ACHN (cell line): ENCODE measurements around the gene KIAA0513.

Experiments used
- DNase-seq: peaks from one replicate; pipeline ENCODE4 v3.0.0-alpha.2; 2015
- in situ Hi-C: cut with HindIII; loops from 2 replicates; pipeline ENCODE4 v1.10.0; 2017; ENCODE audit warnings: low sequenced_read_pairs, low pct_ligation_motif_present, low pct_unique_long_range_greater_than_20kb

The KIAA0513 gene

DNA sequence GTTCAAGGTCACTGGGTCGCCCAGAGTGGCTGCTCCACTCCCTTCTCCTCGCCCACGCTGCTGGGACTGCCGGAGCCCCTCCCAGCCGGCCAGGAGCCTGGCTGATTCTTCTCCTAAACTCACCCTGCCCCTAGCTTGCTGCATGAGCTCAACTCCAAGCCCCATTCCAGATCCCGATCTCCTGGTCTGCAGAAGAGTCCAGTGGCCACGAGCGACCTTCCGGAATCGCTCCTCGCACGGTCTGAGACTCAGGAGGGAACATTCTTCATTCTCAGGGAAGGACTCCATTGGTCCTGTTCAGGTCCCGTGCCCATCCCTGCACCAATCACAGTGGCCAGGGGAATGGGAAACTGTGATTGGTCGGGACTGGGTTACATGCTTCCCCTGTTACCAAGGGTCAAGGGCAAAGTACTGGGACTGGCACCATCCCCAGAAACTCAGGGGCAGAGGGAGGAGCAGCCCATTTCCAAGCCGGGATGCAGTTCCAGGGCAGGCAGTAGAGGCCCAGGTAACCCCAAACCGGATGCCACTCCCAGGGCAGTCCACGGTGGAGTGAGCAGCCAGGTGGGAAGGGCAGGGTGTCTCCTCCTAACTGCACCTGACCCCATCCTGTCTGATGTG lies 109.2 kb downstream of the KIAA0513 start:
- peak; percentile 18 for DNase-seq
- in situ Hi-C loops = no loop called here

DNA sequence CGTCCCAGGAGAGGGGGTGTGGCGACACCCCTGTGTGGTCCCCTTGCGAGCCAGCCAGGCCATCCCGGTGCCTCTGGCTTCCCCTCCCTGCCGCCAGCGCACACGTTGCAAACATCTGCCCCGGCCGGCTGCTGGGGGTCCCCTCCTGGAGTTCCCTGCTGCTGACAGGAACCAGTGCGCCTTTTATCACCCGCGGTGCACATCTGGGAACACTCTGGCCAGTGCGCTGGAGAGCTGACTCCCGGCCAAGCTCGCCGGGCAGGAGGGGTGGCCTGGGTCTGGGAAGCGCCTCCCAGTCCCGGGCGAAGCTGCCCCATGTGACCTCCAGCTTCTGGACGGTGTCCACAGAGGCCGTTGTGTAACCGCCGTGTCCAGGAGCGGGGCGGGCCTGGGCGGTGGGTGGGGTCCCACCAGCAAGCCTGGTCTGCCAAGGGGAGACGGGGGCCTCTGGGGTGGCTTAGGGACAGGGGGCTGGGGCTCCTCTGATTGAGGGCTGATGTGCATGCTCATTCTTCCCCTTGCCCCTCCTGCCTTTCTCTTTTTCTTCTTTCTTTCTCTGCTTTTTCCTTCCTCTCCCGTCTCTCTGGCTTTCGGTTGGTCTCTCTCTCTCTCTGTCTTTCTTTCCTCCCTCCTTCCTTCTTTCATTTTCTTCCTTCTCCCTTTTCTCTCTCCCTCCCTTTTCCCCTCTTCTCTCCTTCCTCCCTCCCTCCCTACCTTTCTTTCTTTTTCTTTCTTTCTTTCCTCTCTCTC lies 109.9 kb downstream of the KIAA0513 start:
- DNase-seq = peak; percentile 79
- in situ Hi-C loops = no loop called here

DNA sequence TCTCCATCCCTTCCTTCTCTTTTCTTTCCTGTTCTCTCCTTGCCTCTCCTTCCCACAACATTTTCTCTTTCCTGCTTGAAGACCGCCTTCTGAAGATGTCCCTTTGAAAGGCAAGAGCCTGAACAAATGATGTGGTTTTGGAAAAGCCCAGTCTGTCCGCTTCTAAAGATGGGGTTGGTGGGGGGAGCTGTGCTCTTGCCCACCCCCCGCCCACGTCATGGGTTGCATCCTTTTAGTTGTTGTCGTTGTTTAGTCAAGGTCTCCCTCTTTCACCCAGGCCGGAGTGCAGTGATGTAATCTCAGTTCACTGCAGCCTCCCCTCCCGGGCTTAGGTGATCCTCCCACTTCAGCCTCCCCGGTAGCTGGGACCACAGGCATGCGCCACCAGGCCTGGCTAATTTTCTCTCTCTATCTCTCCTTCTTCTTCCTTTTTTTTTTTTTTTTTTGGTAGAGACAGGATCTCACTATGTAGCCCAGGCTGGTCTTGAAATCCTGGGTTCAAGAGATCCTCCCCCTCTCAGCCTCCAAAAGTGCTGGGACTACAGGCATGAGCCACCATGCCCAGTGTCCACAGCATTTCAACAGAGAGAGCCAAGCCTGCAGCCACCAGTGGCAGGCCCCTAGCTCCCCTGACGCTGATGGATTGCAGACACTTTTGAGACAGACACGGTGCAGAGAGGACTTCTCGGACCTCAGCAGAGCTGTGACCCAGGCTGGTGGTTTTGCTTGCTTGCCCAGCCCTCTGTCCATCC lies 110.7 kb downstream of the KIAA0513 start:
- in situ Hi-C loops = no loop called here
- no peak for DNase-seq

DNA sequence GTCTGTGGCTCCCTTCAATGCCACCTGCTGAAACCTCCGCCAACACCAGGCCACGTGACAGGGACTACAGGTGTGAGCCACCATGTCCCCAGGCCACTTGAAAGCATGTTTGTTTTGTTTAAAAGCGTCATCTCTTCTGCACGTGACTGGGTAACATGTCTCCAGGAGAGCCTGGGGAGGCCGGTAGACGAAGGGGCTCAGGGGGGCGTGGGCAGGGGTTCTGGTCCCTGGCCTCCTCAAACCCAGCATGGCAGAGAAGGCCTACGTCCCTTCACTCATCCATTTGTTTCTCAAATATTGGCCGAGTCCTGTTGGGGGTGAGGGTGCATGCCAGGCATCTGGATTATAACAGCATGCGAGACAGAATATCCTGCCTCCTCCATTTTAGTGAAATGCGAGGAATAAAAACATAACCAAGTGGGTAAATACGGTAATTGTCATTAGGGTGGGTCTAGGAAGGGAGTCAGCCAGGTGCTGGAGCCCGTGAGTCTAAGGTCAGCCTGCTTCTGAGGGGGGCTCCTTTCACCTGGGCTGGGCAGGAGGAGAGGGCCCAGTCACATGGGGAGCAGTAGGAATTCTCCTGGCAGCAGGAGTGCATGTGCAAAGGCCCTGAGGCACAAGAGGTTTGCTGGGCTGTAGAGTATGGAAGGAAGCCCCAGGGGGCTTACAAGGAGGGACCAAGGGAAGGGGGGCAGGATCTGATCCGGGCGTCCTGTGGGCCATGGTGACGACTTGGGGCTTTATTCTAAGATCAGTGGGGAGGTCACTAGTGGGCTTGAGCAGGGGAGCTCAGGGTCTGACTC lies 111.4 kb downstream of the KIAA0513 start:
- in situ Hi-C loops = no loop called here
- no peak for DNase-seq

DNA sequence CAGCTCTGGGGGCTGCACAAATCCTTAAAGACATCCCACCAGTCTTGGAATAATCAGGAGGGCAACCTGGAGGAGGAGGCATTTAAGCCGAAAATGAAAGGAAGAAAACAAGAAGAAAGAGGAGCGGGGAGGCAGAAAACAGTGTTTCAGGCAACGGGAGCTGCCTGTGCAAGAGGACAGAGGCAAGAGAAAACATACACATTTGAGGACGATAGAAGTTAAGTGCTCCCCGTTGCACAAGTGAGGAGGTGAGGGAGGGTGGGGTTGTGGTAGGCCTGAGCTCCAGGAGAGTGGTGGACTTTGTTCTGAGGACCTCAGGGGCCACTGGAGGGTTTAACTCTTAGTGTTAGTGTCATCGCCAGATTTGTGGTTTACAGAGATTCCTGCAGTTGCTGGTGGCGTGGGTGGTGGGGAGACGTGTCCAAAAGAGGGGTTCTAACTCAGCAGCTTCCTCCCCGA lies 112.3 kb downstream of the KIAA0513 start:
- no peak for DNase-seq
- in situ Hi-C loops = no loop called here

DNA sequence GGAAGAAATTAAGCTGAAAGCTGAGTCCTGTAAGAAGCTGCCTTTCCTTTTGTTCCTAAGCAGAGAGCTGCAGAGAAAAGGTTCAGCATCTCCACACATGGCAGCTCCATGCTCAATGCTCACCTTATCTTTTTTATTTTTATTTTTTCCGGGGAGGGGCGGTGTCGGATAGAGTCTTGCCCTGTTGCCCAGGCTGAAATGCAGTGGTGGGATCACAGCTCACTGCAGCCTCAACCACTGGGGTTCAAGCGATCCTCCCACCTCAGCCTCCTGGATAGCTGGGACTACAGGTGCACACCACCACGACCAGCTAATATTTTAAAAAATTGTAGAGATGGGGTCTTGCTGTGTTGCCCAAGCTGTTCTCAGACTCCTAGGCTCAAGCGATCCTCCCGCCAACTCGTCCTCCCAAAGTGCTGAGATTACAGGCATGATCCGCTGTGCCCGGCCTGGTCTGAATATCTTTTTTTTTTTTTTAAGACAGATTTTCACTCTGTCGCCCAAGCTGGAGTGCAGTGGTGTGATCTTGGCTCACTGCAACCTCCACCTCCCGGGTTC lies 112.9 kb downstream of the KIAA0513 start:
- no peak for DNase-seq
- in situ Hi-C loops = no loop called here

DNA sequence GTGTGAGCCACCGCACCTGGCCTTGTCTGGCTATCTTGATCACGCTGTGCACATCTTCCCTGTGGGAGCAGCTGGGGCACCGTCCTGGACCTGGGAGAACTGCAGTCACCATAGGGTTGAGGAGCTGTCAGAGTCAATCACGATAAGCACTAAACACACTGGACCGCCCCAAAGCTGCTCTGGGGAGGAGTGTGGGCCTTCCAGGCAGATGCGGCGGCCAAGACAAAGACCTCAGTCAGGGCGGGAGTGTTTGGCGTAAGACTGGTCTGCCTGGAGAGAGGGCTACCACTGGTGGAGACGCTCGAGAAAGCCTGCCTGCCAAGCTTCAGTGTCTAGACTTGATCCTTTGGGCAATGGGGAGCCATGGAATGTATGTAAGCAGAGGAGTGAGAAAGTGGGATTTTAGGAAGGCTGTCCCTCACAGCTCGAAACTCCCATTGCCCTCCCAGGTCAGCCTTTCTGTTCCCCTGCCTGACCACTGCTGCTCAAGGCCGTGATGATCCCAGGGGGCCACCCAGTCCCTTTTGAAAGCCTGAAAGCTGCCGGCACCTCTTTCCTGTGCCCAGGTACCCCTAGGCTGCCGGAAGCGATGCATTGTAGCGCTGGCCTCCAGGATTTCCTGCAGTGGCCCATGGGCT lies 114.0 kb downstream of the KIAA0513 start:
- in situ Hi-C loops = no loop called here
- DNase-seq = no peak

DNA sequence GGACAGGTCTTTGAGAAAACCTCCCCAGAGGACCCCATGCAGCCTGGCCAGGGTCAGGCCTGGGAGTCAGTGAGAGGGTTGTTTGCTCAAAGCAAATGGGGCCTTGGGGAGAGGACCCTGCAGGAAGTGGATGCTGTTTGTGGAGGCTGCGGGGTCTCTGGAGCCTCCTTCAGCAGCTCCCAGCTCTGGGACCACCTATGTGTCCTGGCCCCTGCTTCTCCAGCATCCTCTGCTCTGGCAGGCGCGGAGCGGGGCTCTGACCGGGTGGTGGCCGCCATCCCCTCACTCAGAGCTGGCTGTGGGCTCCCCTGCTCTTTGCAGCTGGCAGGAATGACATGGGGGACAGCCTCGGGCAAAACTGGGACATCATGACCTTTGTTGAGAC lies 114.5 kb downstream of the KIAA0513 start:
- in situ Hi-C loops = no loop called here
- DNase-seq = no peak

DNA sequence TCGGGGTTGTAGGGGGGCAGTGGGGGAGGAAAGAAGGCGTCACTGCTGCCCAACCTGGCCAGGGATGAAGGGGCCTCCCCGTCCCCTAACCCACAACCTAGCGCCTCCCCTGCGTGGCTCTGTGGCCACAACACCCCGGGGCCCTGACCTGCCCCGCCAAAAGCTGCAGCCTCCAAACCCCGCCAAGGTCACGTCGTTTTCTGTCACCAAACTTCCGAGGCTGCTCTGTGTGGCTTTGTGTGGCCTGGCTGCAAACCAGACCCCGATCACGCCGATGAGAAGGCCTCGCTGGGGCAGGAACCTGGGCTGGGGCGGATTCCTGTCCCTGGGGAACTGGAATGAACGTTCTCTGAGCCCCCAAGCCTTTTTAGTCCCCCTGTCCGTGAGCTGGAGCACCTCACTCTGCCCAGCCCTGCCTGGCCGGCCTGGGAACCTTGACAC lies 115.2 kb downstream of the KIAA0513 start:
- in situ Hi-C loops = no loop called here
- no peak for DNase-seq
